Stimulated activated CD8-positive, alpha-beta memory T cell treated with anti-CD3 and anti-CD28 coated beads, Interleukin-15, amount 100 ng/mL, for 4 hours (primary cell): ENCODE measurements around the gene FNDC3B.
"Not testable (repeated sequence)": the region's sequence is repeated elsewhere in the genome, so short reads cannot be mapped to it uniquely, and the experiment has no call there.

Experiments
- DNase-seq, 2 donors: peaks; one replicate each; pipeline ENCODE4 v3.0.0-alpha.2; 2020; ENCODE audit warnings: low read depth in 2 of 2

FNDC3B gene

DNA sequence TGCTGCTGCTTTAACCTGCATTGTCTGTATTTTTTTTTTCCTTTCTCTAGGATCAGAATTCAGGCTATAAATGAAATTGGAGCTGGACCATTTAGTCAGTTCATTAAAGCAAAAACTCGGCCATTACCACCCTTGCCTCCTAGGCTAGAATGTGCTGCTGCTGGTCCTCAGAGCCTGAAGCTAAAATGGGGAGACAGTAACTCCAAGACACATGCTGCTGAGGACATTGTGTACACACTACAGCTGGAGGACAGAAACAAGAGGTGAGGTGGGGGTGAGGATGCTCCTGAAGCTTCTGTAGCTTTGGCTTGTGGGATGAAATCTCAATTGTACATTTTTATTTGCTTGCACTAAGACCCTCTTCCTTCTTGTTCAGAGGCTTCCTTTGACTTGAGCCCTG is 323.2 kb downstream of the FNDC3B start:
- no peak for DNase-seq

DNA sequence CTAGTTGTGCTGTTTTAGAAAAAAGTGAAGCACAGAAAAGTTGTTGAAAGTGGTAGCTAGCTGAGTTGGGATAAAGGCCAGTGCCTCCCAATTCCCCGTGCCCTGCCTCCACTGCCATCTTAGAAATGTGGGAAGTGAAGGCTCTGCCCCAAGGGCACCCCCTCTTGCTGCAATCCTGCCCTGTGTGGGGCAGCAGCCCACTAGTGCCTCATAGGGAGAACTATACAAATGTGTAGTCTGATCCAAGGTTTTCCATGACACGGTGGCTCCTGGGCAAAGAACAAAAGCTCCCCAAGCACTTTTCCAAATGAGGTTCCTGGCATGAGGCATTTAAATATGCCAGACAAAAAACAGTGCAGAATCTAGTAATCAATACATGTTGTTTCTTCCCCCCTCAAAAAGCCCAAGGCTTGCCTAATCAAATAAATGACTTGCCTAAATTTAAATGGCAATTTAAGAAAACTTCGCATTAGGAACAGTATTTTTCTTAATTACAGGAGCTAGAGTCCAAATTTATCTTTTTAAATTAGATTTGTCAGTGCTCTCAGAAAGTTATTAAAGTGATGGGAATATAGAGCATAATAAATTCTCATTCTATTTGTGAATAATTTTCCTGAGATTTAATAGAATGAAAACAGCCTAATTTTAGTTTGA is 325.1 kb downstream of the FNDC3B start:
- no peak for DNase-seq

DNA sequence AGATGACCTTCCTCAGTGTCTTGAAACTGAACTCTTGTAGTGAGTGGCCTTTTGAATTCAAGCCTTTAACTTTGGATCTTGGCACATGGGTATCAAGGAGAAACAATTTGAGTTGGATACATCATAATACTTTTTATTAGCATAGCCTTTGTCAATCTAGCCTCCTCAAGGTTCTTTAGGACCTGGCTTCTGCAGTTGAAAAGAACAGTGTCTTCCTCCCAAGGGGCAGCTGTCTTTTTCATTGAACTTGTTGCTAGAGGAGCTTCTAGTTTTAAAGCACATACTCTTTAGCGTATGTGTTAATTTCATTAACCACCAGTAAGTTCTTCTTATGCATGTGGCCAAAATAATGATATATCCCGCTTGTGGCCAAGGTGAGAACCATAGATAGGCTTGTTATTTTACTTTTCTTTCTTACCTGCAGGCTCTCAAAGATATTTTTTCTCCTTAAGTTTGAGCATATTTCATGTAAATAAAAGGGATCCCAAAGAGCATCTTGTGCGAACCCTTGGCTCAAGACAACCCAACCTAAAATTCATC is 325.7 kb downstream of the FNDC3B start:
- no peak for DNase-seq

DNA sequence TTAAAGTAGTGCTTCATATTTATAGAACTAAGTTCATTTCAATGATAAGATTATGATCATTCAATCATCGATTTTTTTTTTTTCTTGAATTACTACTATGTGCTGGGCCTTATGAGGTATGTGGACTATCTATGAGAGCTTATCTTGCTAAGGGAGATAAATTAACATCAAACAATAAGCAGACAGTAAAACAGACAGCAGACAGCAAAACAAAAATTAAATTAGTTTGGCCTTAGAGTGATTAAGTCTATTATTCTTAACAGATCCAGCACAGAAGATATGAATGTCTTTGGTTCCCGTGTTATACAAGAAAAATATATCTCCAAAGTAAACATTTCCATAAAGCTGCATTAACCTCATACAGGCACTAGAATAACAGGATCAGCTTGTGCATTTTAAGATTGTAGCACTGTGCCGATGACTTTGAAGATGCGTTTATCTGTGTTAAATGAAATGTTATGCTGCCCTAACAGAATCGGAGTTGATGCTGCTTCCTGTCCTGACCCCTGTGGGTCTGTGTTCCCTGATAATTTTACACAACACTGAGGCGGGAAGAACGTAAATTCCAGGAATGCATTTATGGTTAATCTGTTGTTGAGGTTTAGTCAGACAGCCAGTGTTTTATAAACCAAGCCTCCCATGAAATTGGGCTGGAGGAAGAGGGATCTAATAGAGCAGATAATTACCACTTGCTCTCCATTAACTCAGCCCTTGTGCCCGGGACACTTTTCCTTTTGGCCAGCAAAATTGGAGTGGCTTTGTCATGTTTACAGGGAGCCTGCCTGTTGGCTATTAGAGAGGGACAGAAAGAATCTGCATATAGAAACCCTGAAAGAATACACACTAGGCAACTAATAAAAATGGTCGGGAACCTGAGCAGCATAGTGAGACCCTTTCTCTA is 328.1 kb downstream of the FNDC3B start:
- DNase-seq: no peak

DNA sequence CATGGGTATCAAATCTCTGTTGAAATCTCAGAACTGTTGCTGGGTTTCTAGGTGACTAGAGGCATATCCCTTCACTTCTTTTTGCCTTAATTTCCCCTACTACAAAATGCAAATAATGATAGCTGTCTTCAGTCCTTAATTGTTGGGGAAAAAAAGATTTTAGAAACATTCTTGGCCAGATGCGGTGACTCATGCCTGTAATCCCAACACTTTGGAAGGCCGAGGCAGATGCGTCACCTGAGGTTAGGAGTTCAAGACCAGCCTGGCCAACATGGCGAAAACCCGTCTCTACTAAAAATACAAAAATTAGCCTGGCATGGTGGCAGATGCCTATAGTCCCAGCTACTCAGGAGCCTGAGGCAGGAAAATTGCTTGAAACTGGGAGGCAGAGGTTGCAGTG is 329.2 kb downstream of the FNDC3B start:
- DNase-seq: not testable (repeated sequence)

DNA sequence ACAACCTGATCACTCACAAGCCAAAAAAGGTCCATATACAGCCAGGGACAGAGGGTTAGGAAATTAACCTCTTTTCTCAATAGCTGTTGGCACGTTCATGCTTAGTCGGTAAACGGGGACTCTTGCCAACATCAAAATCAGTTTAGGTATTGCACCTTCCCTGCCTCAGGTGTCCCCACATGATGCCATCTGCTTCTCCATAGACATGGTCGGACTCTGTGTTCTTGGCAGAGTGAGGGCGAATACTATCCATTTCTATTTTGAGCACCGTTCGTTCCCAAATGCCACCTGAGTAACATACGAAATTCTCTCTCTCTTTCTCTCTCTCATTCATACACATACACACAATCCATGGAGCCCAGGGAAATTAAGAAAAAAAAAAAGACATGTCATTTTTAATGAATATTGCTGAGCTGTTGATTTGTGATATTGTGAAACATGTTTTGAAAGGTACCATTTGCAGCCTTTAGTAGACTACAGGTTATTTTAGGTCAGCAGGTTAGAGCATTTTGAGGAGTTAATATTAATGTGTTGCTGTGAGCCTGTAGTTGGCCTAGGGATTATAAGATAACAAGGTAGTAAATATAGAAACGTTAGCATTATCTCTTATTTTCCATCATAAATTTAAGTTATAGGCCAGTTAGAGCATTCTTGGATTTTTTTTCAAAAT is 330.3 kb downstream of the FNDC3B start:
- DNase-seq: no peak

DNA sequence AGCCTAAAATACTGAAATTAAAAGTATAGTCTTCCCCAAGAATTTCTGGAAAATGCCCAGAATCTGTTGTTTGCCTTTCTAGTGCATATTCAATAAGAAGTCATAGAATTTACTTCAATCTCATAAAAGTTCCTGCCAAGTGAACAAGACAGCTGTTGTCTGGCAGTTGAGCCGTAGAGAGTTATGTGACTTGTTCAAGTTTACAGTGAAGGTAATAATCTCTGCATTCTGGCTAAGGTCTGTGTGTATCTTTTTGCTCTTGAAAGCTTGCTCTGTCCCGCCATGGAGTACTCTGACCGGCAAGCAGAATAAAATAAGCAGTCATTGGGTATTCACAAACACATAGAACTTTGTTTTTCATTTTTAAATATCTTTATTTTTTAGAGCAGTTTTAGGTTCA is 331.0 kb downstream of the FNDC3B start:
- no peak for DNase-seq

DNA sequence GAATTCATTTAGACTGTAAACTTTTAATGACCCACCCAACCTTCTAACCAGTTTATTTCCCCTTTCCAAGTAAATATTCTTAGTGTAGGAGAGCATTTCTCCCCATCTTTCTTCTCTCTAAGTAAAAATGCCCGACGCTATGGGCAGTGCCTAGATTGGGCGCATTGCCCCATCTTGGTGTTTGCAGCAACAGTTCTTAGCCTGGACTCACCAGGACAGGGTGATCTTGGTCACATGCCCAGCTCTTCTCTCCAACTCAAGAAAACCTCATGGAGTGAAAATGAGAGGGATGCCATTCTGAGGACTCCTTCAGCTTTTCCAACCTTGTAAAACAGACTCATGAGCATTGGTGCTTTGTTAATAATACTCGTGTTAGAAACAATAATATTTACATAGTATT is 332.2 kb downstream of the FNDC3B start:
- DNase-seq: no peak

DNA sequence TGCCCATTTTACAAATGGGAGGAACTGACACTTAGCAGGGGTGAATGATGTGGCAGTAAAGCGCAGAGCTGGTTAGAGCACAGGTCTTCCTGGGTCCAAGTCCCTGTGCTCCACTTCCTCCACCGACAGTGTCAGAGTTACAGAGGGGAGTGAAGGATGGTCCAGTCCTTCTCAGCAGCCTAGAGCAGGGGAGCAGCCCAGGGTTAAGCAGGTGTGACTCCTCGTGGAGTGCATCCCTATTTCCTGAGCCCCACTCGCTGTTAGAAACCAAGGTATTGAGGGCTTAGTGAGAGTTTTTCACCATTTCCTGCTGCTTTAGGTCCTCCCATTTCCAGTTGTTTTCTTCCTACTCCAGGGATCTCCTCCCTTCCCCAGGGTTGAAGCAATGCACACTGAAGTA is 333.5 kb downstream of the FNDC3B start:
- no peak for DNase-seq

DNA sequence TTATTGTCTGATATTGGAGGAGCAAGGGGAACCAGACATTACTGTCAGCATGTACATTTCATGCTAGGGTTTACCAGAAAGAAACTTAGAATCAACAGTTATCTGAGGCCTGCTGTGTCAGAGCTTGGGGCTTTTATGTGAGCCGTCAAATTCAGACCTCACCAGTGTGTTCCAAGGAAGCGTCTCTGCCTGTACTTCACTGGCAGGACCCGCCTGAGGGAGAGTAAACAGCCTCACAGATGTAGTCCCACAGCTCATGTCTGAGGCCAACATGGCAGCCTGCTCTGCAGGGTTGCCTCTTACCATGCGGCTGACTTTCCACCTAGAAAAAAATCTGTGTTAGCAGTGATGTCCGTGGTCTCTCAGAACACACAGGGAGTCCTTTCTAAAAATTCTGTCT is 334.5 kb downstream of the FNDC3B start:
- no peak for DNase-seq

DNA sequence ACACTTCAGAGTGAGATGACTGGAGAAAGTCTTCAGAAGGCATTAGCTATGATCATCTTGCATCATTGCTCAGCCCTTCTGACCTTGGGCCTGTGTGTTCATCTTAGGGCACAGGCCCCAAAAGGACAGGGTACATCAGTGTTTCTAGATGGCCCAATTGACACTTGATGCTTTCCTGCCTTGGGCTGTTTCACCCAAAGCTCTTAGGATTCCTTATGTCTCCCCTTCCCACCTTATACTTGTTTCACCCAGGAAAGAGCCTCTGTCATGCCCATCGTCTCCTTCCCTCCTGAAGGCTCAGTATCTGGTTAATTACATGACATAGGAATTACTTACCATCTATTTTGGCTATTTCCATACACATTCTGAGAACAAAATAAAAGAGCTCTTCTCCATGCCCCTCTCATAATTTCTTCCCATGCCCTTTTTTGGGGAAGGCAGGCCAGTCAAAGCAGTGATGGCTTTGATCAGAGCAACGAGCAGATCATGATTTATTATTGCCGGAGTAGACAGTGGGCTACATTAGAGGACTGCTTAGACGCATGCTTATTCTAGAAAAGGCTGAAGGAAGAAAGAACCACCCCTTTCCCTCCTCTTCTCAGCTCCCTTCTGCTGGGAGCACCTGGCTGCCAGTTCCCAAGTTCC is 335.9 kb downstream of the FNDC3B start:
- DNase-seq: no peak

DNA sequence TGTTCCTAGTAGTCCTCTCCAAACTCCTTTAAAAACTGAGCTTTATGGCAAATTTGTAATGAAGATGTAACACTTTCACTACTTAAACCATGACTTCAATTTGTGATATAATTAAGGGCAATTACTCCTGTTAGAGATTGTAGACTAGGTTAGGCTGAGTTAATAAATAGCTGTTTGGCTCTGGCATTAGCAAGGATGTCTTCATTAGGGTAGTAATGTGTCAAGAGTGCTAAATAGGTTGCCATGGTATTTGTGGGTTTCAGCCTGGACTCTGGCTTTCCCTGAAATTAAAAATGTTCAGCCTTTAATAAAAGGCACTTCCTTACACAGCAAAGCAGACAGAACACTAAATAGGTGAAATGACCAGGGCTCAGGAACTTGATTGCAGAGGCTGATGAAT is 337.0 kb downstream of the FNDC3B start:
- DNase-seq: no peak

DNA sequence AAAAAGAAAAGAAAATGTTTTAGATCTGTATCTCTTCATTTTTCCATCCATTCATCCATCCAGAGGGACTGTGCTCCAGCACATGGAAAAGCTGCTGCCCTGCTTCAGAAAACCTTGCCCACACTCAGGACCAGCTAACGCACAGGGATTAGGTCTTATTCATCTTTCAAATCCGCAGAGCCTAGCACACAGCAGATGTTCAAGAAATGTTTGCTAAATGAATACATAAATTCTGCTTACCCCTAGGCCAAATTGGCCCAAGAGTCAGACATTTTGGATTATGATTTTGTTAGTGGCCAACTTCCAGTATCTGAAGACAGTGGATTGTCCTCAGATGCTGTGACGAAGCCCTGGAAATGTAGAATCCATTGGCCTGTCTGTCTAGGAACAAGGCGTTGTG is 337.5 kb downstream of the FNDC3B start:
- no peak for DNase-seq

DNA sequence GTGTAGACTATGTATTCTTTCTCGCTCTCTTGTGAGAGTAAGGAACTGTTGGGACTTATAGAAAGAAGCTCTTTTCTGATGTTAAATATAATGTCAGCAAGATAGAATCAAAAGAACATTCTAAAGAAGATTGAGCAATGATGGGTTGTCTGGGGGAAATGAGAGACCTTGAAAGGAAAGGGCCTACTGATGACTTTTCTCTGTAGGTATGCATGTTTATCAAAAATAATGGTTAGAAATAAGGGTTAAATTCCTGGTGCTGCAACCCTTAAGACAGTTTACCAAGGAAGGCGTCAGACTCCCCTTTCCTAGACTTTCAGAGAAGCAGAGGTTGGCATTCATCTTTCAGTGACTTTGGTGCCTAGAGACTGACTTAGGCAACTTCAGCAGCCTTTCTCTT is 339.1 kb downstream of the FNDC3B start:
- no peak for DNase-seq

DNA sequence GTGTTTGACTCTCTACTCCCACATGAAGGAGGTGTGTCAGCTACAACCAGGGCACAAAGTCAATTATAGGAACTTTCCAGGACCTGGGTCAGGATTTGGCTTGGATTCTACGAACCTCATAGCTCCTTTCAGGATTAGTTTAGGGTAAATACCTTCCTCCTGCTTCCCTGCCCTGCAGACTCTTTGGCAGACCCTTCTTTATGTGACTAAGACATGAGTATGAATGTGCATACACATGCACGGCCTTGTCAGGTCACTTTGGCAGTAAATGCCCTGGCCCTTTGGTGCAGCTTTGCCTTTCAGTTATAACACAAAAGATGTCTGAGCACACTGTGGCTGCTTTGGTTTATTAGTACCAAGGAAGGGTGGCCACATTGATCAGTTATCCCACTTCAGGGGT is 340.0 kb downstream of the FNDC3B start:
- DNase-seq: no peak

DNA sequence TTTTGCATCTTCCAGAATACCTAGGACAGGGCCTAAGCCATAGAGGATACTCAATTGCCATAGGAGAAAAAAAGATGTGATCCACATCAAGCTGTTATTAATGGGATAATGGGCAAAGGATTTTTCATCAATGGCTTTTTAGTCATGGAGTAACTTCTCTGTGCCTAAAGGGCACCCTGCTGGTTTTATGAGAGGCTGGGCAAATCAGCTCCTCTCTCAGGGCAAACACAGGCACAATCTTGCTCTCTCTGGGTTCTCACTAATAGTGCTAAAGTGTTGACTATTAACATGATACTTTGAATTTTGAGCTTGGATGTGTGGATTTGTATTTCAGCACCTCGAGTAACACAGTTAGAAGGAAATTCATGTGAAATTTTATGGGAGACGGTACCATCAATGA is 341.3 kb downstream of the FNDC3B start:
- DNase-seq: no peak

DNA sequence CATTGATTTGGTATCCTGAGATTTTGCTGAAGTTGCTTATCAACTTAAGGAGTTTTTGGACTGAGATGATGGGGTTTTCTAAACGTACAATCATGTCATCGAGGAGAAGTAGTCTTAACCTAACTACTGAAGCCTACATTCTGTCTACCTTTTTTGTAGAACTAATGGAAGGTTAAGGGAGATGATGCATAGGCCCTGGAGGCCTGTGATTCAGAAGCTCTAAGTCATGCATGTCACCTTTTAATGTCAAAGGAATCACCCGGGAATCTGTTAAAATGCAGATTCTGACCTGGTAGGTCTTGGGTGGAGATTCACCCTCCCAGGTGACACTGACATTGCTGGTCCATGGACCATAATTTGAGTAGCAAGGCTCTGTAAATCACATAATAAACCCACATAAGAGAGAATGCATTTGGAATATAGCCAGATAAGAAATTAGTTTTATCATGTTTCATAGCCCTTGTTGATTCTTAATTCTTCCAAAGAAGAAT is 344.0 kb downstream of the FNDC3B start:
- no peak for DNase-seq

DNA sequence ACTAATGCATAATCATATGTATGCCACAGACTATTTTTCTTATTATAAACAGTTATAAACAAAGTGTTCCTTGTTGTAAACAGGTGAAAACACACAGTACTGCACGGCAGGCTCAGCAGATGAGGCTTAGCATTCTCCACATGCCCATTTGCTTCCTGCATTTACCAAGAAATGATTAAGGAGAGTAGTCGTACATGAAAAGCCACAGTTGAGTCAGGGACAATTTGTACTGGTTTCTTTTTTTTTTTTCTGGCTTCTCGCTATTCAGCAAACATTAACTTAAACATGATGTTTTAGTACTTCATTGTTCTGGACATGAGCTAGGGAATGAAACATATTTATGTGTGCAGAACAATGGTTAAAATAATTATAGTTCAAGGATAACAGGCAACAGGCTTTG is 345.5 kb downstream of the FNDC3B start:
- no peak for DNase-seq

DNA sequence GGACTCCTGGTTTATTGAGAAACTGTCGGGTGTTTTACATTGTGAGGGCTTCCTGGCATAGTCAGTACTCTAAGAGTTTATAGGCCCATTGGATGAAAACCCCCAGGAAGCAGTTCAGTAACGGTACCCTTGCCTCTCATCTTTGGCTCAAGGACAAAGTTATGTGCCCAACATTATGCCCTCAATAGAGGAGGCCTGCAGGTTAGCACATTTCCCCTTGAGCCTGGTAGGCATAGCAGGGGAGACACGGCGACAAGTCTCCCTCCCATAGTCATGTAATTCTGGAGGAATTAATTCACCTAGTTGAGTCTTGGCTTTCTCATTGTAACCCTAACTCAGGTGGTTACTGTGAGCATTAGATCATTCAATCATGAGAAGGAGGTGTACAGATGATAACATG is 348.4 kb downstream of the FNDC3B start:
- no peak for DNase-seq

DNA sequence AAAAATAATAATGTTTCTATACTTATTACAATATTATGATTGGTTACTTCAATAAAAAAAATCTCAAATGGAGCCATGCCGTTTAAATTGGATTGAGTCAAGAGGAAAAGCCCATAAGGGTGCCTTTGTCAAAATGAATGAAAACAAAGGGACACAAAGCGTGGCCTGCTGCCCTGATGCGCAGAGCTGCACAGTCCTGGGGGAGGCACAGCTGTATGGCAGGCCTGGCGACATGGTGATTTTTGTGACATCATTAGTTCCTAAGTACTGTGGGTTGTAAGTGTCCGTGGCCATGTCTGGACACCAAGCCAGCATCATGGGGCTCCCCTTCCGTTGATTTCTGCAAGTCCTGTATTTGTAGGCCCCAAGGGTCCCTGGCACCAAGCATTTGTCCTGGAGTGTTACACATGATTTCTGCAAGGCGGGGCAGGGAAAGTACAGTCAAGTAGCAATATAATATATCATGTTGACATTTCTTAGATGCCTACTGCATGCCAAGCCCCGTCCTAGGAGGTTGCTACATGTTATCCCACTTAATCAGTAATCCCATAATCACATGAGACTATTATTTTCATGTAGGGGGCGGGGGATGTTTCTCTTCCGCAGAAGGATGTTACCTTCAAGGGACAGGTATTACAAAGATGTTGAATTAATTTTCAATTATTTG is 349.2 kb downstream of the FNDC3B start:
- DNase-seq: no peak

DNA sequence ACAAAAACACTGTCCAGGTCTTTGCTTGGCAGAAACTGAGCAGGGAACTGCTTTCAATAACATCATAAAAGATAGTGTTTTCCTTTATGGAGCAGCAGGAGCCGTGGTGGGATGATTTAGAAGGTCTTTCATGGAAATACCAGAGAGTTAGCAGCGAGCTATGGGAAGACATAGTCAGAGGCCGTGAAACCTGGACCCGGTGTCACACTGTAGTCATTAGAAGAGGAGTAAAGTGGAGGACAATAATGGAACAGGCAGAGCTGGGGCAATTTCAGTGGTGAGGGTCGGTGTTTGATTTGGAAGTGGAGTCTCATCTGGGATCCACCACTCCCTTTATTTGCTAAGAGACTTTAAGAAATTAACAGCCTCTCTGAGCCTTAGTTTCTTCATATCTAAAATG is 351.4 kb downstream of the FNDC3B start:
- DNase-seq: no peak
